Prostate gland (tissue), 2 donors: ENCODE measurements around the gene RHBDL2.

Experiments
- POLR2A ChIP-seq: fragments of 450-650 bp; IDR thresholded peaks from one replicate; pipeline ENCODE4 v1.6.1; 2016; ENCODE audit warnings: antibody characterized with exemption, mild to moderate bottlenecking
- TF ChIP-seq, protein P1 (sequence below), 4 experiments: fragments of 200-600 bp in 2 of 4; fragments of 450-650 bp in 2 of 4; sonication (generic) in 2 of 4; IDR thresholded peaks; 1 replicate in 3 of 4; 2 replicates in 1 of 4; pipeline ENCODE4 v1.5.1; 2016 to 2019; ENCODE audit warnings: antibody characterized with exemption in 4 of 4, mild to moderate bottlenecking in 2 of 4, moderate library complexity in 2 of 4

GRCh38 chr1:38852780-38853179 is 88.8 kb downstream of the RHBDL2 start:
- TF ChIP-seq POLR2A: no peak
- TF ChIP-seq, protein P1, sequence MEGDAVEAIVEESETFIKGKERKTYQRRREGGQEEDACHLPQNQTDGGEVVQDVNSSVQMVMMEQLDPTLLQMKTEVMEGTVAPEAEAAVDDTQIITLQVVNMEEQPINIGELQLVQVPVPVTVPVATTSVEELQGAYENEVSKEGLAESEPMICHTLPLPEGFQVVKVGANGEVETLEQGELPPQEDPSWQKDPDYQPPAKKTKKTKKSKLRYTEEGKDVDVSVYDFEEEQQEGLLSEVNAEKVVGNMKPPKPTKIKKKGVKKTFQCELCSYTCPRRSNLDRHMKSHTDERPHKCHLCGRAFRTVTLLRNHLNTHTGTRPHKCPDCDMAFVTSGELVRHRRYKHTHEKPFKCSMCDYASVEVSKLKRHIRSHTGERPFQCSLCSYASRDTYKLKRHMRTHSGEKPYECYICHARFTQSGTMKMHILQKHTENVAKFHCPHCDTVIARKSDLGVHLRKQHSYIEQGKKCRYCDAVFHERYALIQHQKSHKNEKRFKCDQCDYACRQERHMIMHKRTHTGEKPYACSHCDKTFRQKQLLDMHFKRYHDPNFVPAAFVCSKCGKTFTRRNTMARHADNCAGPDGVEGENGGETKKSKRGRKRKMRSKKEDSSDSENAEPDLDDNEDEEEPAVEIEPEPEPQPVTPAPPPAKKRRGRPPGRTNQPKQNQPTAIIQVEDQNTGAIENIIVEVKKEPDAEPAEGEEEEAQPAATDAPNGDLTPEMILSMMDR (IDR thresholded peaks at IDR 0.05): no peak
